NT2/D1 (cell line): ENCODE results near the gene CALD1.

Experiments
- DNase-seq: peaks from one replicate; pipeline ENCODE4 v3.0.0-alpha.2; 2011; ENCODE audit warnings: low read depth, low spot score
- H3K27me3 ChIP-seq: 2 replicates; pipeline ENCODE4 v1.6.0; 2011; ENCODE audit warnings: mild to moderate bottlenecking; ENCODE audit not compliant: insufficient read length, insufficient read depth
- H3K36me3 ChIP-seq: 2 replicates; pipeline ENCODE4 v1.6.1; 2011; ENCODE audit warnings: mild to moderate bottlenecking, low read length, mixed read lengths; ENCODE audit not compliant: insufficient read depth, insufficient read length
- H3K4me1 ChIP-seq: 2 replicates; pipeline ENCODE4 v1.5.1; 2011; ENCODE audit not compliant: insufficient read depth, insufficient read length
- H3K4me3 ChIP-seq: 2 replicates; pipeline ENCODE4 v1.5.1; 2011; ENCODE audit warnings: low read depth; ENCODE audit not compliant: insufficient read length
- H3K9ac ChIP-seq: 2 replicates; pipeline ENCODE4 v1.6.0; 2011; ENCODE audit warnings: low read depth; ENCODE audit not compliant: insufficient read length
- H3K9me3 ChIP-seq: 2 replicates; pipeline ENCODE4 v1.5.1; 2011; ENCODE audit warnings: mild to moderate bottlenecking, low read length; ENCODE audit not compliant: insufficient read depth
- SUZ12 ChIP-seq: IDR thresholded peaks from 2 replicates; pipeline ENCODE4 v1.6.1; 2011; ENCODE audit not compliant: insufficient read length, insufficient read depth; ENCODE audit errors: extremely low read depth
- YY1 ChIP-seq: IDR thresholded peaks from 2 replicates; pipeline ENCODE4 v1.6.1; 2011; ENCODE audit not compliant: insufficient read length, insufficient read depth
- ZNF274 ChIP-seq: IDR thresholded peaks from 2 replicates; pipeline ENCODE4 v1.6.1; 2011; ENCODE audit warnings: mild to moderate bottlenecking, low read depth, low read length

The CALD1 gene

GRCh38 chr7:134847851-134848588 lies 68.6 kb downstream of the CALD1 start:
- H3K27me3 ChIP-seq: no peaks in the 10 kb centered on the region

GRCh38 chr7:134850066-134850465 lies 70.6 kb downstream of the CALD1 start:
- no peak for DNase-seq
- Histone ChIP-seq H3K4me3 (no peak overlapping the region), H3K36me3 (peaks cover 80% of the 10 kb centered on the region), H3K4me1 (no peaks in the 10 kb centered on the region), H3K9me3 (no peaks in the 10 kb centered on the region), H3K9ac (no peak overlapping the region), H3K27me3 (no peaks in the 10 kb centered on the region)
- no peak for TF ChIP-seq SUZ12
- no peak for TF ChIP-seq ZNF274
- no peak for TF ChIP-seq YY1

More at GRCh38 chr7:134847851-134848588, 68.6 kb downstream of the CALD1 start:
- no peaks in the 10 kb centered on the region for H3K9me3 ChIP-seq
- no peak overlapping the region for H3K4me3 ChIP-seq
- no peak for TF ChIP-seq SUZ12
- no peak for TF ChIP-seq ZNF274
- TF ChIP-seq YY1: no peak
- DNase-seq: no peak
- H3K36me3 ChIP-seq: peaks cover 92% of the 10 kb centered on the region
- no peak overlapping the region for H3K9ac ChIP-seq
- no peaks in the 10 kb centered on the region for H3K4me1 ChIP-seq

GRCh38 chr7:134851141-134851540 lies 71.7 kb downstream of the CALD1 start:
- Histone ChIP-seq H3K27me3 (no peaks in the 10 kb centered on the region), H3K36me3 (peaks cover 74% of the 10 kb centered on the region), H3K9me3 (no peaks in the 10 kb centered on the region), H3K4me1 (no peaks in the 10 kb centered on the region), H3K9ac (no peak overlapping the region), H3K4me3 (no peak overlapping the region)
- no peak for DNase-seq
- TF ChIP-seq SUZ12 (no peak), ZNF274 (no peak), YY1 (no peak)

GRCh38 chr7:134852625-134853024 lies 73.2 kb downstream of the CALD1 start:
- Histone ChIP-seq H3K9me3 (no peaks in the 10 kb centered on the region), H3K9ac (no peak overlapping the region), H3K27me3 (no peaks in the 10 kb centered on the region), H3K36me3 (peaks cover 61% of the 10 kb centered on the region), H3K4me3 (no peak overlapping the region), H3K4me1 (no peaks in the 10 kb centered on the region)
- no peak for DNase-seq
- TF ChIP-seq ZNF274: no peak
- no peak for TF ChIP-seq YY1
- no peak for TF ChIP-seq SUZ12

- H3K4me1 ChIP-seq: no peaks in the 10 kb centered on the region
- no peaks in the 10 kb centered on the region for H3K27me3 ChIP-seq
- H3K9me3 ChIP-seq: no peaks in the 10 kb centered on the region
- peaks cover 43% of the 10 kb centered on the region for H3K36me3 ChIP-seq
- H3K4me3 ChIP-seq: no peak overlapping the region
- H3K9ac ChIP-seq: no peak overlapping the region
- no peak for TF ChIP-seq ZNF274
- TF ChIP-seq YY1: no peak
- no peak for TF ChIP-seq SUZ12
- DNase-seq: no peak
Measured at GRCh38 chr7:134854816-134855215, 75.4 kb downstream of the CALD1 start.

GRCh38 chr7:134855442-134855841 lies 76.0 kb downstream of the CALD1 start:
- H3K9me3 ChIP-seq: no peaks in the 10 kb centered on the region
- no peak overlapping the region for H3K9ac ChIP-seq
- no peaks in the 10 kb centered on the region for H3K4me1 ChIP-seq
- peaks cover 37% of the 10 kb centered on the region for H3K36me3 ChIP-seq
- no peak overlapping the region for H3K4me3 ChIP-seq
- H3K27me3 ChIP-seq: no peaks in the 10 kb centered on the region
- no peak for DNase-seq
- TF ChIP-seq SUZ12 (no peak), YY1 (no peak), ZNF274 (no peak)

- DNase-seq: no peak
- Histone ChIP-seq H3K27me3 (no peaks in the 10 kb centered on the region), H3K9me3 (no peaks in the 10 kb centered on the region), H3K4me1 (no peaks in the 10 kb centered on the region), H3K36me3 (peaks cover 35% of the 10 kb centered on the region), H3K9ac (no peak overlapping the region), H3K4me3 (no peak overlapping the region)
- TF ChIP-seq SUZ12 (no peak), ZNF274 (no peak), YY1 (no peak)
Measured at GRCh38 chr7:134856091-134856490, 76.7 kb downstream of the CALD1 start.
